PC-9 (cell line): Measurements from ENCODE around the gene GLCE. TPM values are rescaled to one million over a fixed set of nuclear protein-coding genes. Genes with fewer than 3 reads are reported as not detected.

Experiments used
- BruUV-seq: library from RNA; stranded (reverse); fragments of 400-500 nt; replicated peaks from 2 replicates; lab custom pipeline; 2021; lab: Mats Ljungman, UMichigan
- CTCF ChIA-PET: fragments of 300-600 bp; sonication (Branson Sonifier 250); formaldehyde crosslinking; loops from one replicate; lab custom pipeline; 2022; ENCODE audit warnings: antibody characterized with exemption; lab: Charles Lee
- POLR2A ChIA-PET: fragments of 300-600 bp; sonication (Branson Sonifier 250); formaldehyde crosslinking; loops from one replicate; lab custom pipeline; 2022; ENCODE audit warnings: antibody characterized with exemption; ENCODE audit not compliant: unreplicated experiment; lab: Charles Lee
- DNase-seq, 2 experiments: peaks; one replicate each; pipeline versions ENCODE4 v3.0.0 to v3.0.0-alpha.2; 2015 to 2022; ENCODE audit warnings: mixed read lengths in 1 of 2
- H2AFZ ChIP-seq: fragments of 200-600 bp; sonication (generic); 2 replicates; pipeline ENCODE4 v1.8.1; 2017; ENCODE audit warnings: antibody characterized with exemption
- H3F3A ChIP-seq: fragments of 200-600 bp; sonication (generic); 2 replicates; pipeline ENCODE4 v1.8.1; 2017; ENCODE audit warnings: antibody characterized with exemption, mild to moderate bottlenecking, low read depth; ENCODE audit not compliant: insufficient read depth
- H3K27ac ChIP-seq: fragments of 200-600 bp; sonication (generic); 2 replicates; pipeline ENCODE4 v1.6.1; 2016; ENCODE audit warnings: mixed run types
- H3K27me3 ChIP-seq: fragments of 200-600 bp; sonication (generic); 2 replicates; pipeline ENCODE4 v1.6.1; 2016; ENCODE audit warnings: low read depth, mixed run types; ENCODE audit not compliant: insufficient read depth
- H3K36me3 ChIP-seq: fragments of 200-600 bp; sonication (generic); 2 replicates; pipeline ENCODE4 v1.6.1; 2016; ENCODE audit warnings: low read depth, mixed run types
- H3K4me1 ChIP-seq: fragments of 200-600 bp; sonication (generic); replicated peaks from 2 replicates; pipeline ENCODE4 v1.6.1; 2016; ENCODE audit warnings: mixed run types; ENCODE audit not compliant: insufficient read depth
- H3K4me2 ChIP-seq: fragments of 200-600 bp; sonication (generic); 2 replicates; pipeline ENCODE4 v1.6.1; 2017; ENCODE audit warnings: mixed run types
- H3K4me3 ChIP-seq: fragments of 200-600 bp; sonication (generic); 2 replicates; pipeline ENCODE4 v1.6.1; 2016; ENCODE audit warnings: mixed run types
- H3K79me2 ChIP-seq: fragments of 200-600 bp; sonication (generic); 2 replicates; pipeline ENCODE4 v1.6.1; 2017; ENCODE audit warnings: low read depth, mixed run types
- H3K9me2 ChIP-seq: fragments of 200-600 bp; sonication (generic); 2 replicates; pipeline ENCODE4 v1.8.1; 2017; ENCODE audit warnings: mild to moderate bottlenecking; ENCODE audit not compliant: insufficient read depth
- H3K9me3 ChIP-seq: fragments of 200-600 bp; sonication (generic); 2 replicates; pipeline ENCODE4 v1.8.1; 2016; ENCODE audit warnings: low read depth; ENCODE audit not compliant: insufficient read depth
- H4K20me1 ChIP-seq: fragments of 200-600 bp; sonication (generic); 2 replicates; pipeline ENCODE4 v1.8.1; 2017; ENCODE audit not compliant: insufficient read depth
- CTCF ChIP-seq: fragments of 200-600 bp; sonication (generic); conservative IDR thresholded peaks from 2 replicates; pipeline ENCODE4 v1.6.1; 2017; ENCODE audit warnings: mixed run types, antibody characterized with exemption, mild to moderate bottlenecking, moderate library complexity
- EZH2 ChIP-seq: fragments of 200-600 bp; sonication (generic); IDR thresholded peaks from 2 replicates; pipeline ENCODE4 v1.8.0; 2017; ENCODE audit warnings: antibody characterized with exemption, low read depth
- intact Hi-C: fragments of 100-400 bp; cut with micrococcal nuclease; formaldehyde crosslinking; loops from one replicate; pipeline ENCODE4 v1.10.0; 2022; ENCODE audit not compliant: unreplicated experiment
- total RNA-seq: library from RNA; stranded (reverse); gene quantifications from 2 replicates; pipeline ENCODE4 v1.2.3, GENCODE V29; 2021

The GLCE gene
- total RNA-seq, 1 experiment from 2014 or later = 31.3 TPM

DNA sequence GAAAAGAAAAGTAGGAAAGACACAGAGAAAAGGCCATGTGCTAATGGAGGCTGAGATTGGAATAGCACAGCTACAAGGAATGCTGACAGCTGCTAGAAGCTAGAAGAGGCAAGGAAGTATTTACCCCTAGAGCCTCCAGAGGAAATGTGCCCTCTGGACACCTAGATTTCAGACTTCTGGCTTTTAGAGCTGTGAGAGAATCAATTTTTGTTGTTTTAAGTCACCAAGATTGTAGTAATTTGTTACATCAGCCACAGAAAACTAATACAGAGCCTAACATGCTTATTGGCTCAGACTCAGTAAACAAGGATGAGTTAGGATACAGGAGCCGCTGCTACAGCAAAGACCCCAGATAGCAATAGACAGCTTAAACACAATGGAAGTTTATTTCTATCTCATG, 33.1 kb upstream of the GLCE start:
- ChIA-PET CTCF (no interaction called here), POLR2A (no interaction called here)
- Histone ChIP-seq H3K27ac (no peak overlapping the region), H3F3A (peaks cover 16% of the 10 kb centered on the region; the same call in 1 of the 2 replicates), H3K4me2 (no peak overlapping the region), H3K9me2 (no peaks in the 10 kb centered on the region), H3K36me3 (no peaks in the 10 kb centered on the region), H3K9me3 (no peaks in the 10 kb centered on the region), H2AFZ (no peak overlapping the region), H3K4me1 (peaks cover 39% of the 10 kb centered on the region), H3K4me3 (no peak overlapping the region), H3K27me3 (no peaks in the 10 kb centered on the region), H4K20me1 (no peaks in the 10 kb centered on the region), H3K79me2 (no peaks in the 10 kb centered on the region)
- intact Hi-C loops = no loop called here
- no peak for DNase-seq
- no peak for TF ChIP-seq CTCF
- no peak for TF ChIP-seq EZH2
- no TSS peak for BruUV-seq

DNA sequence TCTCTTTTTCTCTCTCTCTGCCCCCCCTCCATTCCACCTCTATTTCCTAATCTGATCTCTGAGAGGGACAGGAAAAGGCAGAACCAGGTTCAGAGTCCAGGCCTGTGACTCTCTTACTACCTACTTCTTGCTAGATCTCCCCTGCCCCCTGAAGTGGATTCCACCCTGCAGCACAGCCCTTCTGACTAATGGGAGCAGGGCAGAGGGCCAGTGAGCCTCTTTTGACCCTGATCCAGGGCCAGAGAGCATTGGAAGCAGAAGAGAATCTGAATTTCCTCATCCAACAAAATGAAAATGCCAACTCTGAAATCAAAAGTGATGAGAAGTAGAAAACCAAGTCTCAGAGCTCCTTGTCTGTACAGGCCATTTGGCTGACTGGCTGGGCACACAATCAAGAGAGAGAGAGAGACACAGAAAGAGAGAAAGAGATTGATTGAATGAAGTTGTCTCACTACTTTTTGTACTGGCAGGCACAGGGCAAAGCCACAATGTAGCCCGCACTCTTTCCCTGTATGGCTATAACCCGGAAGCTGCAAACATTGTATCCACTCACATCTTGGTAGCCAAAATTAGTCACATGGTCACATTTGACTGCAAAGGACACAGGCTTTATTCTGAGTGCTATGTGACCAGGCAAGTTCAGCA, 31.6 kb upstream of the GLCE start:
- Histone ChIP-seq H3K9me2 (no peaks in the 10 kb centered on the region), H3K27me3 (no peaks in the 10 kb centered on the region), H3K4me2 (peak overlapping the region; percentile 47), H3K9me3 (no peaks in the 10 kb centered on the region), H3K36me3 (no peaks in the 10 kb centered on the region), H3K79me2 (no peaks in the 10 kb centered on the region), H3K4me1 (peaks cover 39% of the 10 kb centered on the region), H4K20me1 (no peaks in the 10 kb centered on the region), H3K4me3 (no peak overlapping the region), H3K27ac (peak overlapping the region; percentile 66), H3F3A (peaks cover 16% of the 10 kb centered on the region; the same call in 1 of the 2 replicates), H2AFZ (0 out of 2 replicates have a peak overlapping the region, but pooled peaks have one; percentile 60)
- ChIA-PET CTCF (interaction anchor here (1.0 kb wide), 1 partner anchor 99 kb away, joined by 3 read pairs; no protein-coding TSS in a partner anchor), POLR2A (no interaction called here)
- TSS peak; percentile 61 for BruUV-seq
- TF ChIP-seq EZH2 (no peak), CTCF (no peak)
- intact Hi-C loops = no loop called here
- peak; percentile 30 to 74 for DNase-seq

DNA sequence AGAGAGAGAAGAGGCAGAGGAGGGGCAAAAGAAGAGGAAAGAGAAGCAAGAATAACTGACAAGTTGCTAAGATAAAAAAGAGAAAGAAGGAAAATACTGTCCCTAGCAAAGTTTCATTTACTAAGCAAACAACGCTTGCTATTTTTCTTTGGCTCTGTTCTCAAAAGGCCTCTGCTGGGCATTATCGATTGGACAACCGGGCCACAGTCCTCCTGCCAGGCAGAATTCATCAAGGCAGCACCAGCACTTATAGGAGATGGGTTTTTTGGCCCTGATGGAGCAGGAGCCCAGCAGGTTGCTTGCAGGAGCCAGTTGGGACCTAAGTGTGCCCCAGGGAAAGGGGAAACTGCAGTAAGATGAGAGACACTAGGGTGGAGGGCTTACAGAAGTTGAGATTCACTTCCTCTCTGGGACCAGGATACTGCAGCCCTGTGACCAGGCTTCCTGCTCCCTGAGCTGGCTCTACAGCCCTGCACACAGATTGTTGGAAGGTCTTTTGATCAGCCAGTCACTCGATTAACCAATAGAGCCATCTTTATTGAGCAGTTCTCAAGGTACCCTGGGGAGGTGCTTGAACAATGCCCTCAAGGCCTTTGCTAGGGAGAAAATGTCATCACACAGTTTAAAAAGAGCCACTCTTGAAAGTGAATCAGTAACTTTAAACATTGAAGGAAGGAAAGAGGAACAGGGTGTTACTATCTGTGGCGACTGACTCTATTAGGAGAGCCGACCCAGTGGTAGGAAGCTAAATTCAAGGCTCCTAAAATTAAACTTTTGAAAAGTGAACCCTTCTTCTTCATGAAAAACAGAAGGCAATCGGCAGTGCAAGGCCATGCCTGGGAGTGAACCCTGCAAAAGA, 28.8 kb upstream of the GLCE start:
- intact Hi-C loops = no loop called here

More for the DNA sequence above, 28.8 kb upstream of the GLCE start:
- ChIA-PET POLR2A (no interaction called here), CTCF (no interaction called here)
- Histone ChIP-seq H3F3A (peaks cover 11% of the 10 kb centered on the region; the same call in 1 of the 2 replicates), H3K4me2 (no peak overlapping the region), H2AFZ (no peak overlapping the region), H3K4me3 (no peak overlapping the region), H3K27ac (no peak overlapping the region), H3K9me2 (no peaks in the 10 kb centered on the region), H3K9me3 (no peaks in the 10 kb centered on the region), H3K79me2 (no peaks in the 10 kb centered on the region), H3K36me3 (no peaks in the 10 kb centered on the region), H3K4me1 (peaks cover 26% of the 10 kb centered on the region), H4K20me1 (no peaks in the 10 kb centered on the region), H3K27me3 (no peaks in the 10 kb centered on the region)
- no peak for TF ChIP-seq CTCF
- TF ChIP-seq EZH2 = no peak
- no peak for DNase-seq
- no TSS peak for BruUV-seq
